ENCODE data around the gene AADAC.
"Not testable (repeated sequence)": the region's sequence is repeated elsewhere in the genome, so short reads cannot be mapped to it uniquely, and the experiment has no call there.

AADAC gene

GRCh38 chr3:151813799-151814198 is at the start of gene AADAC:
Gene AADAC (plus strand): TSS chr3:151814116. CDS start chr3:151814163, 47 bp downstream.
- DNase-seq (ENCODE audit: low read depth in 1 of 2, low spot score in 1 of 2), result no peak

DNA sequence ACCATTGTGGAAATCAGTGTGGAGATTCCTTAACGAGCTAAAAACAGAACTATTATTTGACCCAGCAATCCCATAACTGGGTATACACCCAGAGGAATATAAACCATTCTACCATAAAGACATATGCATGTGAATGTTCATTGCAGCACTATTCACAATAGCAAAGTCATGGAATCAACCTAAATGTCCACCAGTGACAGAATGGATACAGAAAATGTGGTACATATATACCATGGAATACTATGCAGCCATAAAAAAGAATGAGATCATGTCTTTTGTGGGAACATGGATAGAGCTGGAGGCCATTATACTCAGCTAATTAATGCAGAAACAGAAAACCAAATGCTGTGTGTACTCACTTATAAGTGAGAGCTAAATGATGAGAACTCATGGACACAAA is 49.2 kb upstream of the AADAC start:
- not testable (repeated sequence) for DNase-seq (ENCODE audit: low read depth in 1 of 2, low spot score in 1 of 2)

- no peak for DNase-seq (ENCODE audit: low read depth in 1 of 2, low spot score in 1 of 2)
These were observed 48.2 kb upstream of the AADAC start for GRCh38 chr3:151765685-151766084.

DNA sequence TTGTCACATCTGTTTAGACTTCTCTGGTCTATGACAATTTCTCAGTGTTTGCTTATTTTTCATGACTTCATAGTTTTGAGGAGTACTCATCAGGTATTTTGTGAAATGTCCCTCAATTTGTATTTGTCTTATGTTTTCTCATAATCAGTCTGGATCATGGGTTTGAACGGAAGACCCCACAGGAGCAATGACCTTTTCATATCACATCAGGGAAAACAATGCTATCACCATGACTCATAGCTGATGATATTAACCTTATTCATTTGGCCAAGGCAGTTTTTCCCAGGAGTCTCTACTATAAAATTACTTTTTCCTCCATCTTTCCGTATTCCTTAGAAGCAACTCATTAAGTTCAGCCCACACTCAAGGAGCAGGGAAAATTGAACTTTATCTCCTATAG is 47.5 kb upstream of the AADAC start:
- no peak for DNase-seq (ENCODE audit: low read depth in 1 of 2, low spot score in 1 of 2)

- no peak for DNase-seq (ENCODE audit: low read depth in 1 of 2, low spot score in 1 of 2)
These were observed 45.5 kb upstream of the AADAC start for GRCh38 chr3:151768393-151768930.

DNA sequence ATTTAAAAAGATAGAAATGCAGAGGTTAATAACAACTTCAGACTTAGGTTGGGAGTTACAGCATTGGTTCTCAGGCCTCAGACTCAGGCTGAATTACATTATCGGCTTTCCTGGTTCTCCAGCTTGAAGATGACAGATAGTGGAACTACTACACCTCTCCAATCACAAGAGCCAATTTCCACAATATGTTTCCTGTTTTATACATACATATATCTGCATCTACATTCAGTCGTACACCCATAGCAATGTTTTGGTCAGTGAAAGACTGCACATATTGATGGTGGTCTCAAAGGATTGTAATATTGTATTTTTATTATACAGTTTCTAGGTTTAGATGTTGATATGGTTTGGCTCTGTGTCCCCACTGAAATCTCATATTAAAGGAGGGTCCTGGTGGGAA is 44.7 kb upstream of the AADAC start:
- no peak for DNase-seq (ENCODE audit: low read depth in 1 of 2, low spot score in 1 of 2)

DNA sequence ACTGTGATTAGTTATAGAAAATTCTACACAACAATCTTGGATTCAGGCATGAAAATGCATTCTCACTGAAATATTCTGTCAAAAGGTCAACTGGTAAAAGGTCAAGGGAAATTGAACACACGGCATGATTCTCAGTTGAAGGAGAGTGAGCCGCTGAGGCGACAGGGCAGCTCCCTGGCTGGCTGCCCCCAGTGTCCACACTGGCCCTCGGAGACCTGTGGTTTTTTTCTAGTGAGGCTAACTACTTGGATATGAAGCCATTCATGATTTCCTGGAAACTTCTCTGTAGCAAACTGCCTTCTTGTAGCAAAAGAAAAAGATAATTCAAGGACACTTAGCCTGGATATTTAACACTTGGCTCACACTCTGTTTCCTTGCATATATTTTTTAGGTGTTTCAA is 43.0 kb upstream of the AADAC start:
- no peak for DNase-seq (ENCODE audit: low read depth in 1 of 2, low spot score in 1 of 2)

- DNase-seq (ENCODE audit: low read depth in 1 of 2, low spot score in 1 of 2), result no peak
These were observed 41.0 kb upstream of the AADAC start for GRCh38 chr3:151772825-151773480.

- DNase-seq (ENCODE audit: low read depth in 1 of 2, low spot score in 1 of 2), result no peak
These were observed 39.7 kb upstream of the AADAC start for GRCh38 chr3:151774235-151774634.

GRCh38 chr3:151774910-151775309 is 39.0 kb upstream of the AADAC start:
- DNase-seq (ENCODE audit: low read depth in 1 of 2, low spot score in 1 of 2), result no peak

DNA sequence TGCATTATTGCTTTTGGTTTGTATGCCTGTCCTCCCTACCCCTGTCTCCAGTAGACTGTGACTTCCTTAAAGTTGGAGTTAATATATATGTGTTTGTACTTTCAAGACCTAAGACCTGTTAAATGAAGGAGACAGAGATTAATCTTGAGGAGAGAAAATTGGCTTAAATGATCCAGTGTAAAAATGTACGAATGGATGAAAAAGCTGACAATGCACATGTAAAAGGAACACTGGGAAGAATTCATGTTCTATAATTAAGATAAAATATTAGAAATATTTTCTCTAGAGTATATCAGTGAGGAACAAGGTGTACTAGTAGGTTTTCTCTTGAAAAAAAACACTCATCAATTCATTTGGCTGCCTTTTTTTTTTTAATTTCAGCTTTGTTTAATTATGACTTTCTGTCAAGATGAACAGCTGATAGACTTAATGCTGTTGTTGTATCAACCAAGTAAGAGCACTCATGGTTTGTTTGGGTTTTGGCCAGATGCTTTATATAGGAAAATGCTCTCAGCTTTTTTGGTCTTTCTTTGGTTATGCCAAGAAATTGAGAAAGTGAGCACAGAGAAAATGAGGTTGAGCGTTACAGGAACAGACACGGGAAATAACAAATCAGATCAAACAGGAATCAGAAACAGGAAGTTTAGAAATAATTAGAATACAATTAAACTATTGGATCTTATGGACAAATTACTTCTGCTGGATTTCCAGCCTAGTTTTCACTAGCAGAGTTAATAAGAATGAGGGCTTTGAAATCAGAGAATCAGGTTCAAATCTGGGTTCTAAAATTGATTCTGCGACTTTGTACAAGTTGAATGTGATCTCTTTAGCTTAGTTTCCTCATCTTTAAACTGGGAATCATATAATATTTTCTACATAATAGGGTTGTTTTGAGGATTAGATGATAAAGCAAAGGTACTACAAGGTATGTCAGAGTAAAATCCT is 38.3 kb upstream of the AADAC start:
- no peak for DNase-seq (ENCODE audit: low read depth in 1 of 2, low spot score in 1 of 2)

DNA sequence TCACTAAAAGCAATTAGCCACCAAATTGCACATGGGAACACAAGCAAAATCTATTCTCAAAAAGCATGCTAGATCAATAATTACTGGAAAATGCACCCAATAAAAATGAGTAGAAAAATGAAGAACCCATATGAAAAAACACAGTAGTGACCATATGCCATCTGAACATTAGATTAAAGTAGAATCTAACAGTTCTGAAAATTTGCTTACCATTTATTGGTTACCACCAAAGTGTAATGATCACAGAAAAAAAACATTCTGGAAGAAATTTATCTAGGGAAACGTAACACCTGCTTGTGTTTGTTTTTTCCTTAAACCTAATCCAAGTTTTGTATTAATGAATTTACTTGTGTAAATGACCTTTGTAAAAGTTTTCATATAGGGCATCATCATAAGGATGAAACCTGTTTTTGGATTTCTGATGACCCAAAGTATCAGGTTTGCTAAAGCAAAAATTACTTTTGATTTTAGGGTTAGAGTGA is 37.6 kb upstream of the AADAC start:
- DNase-seq (ENCODE audit: low read depth in 1 of 2, low spot score in 1 of 2), result no peak

- DNase-seq (ENCODE audit: low read depth in 1 of 2, low spot score in 1 of 2), result no peak
These were observed 36.0 kb upstream of the AADAC start for GRCh38 chr3:151777880-151778279.

DNA sequence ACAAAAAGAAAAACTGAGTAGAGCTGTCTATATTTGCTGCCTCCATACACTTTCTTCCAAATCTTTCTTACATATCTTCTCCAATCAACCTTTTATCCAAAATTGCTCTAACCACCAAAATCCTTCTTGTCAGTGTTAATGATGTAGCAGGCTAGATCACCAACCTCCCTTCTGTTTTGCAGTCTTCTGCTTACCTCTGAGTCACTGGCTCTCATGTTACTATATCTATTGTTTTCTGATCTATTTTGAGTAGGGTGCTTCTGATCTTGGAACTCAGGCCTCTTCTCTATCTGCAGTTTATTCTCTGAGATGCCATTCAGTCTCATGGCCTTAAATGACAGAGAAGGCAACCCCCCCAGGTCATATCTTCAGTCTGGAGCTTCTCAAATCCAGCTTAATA is 26.3 kb upstream of the AADAC start:
- DNase-seq (ENCODE audit: low read depth in 1 of 2, low spot score in 1 of 2), result no peak

- DNase-seq (ENCODE audit: low read depth in 1 of 2, low spot score in 1 of 2), result no peak
These were observed 25.5 kb upstream of the AADAC start for GRCh38 chr3:151788401-151788800.

DNA sequence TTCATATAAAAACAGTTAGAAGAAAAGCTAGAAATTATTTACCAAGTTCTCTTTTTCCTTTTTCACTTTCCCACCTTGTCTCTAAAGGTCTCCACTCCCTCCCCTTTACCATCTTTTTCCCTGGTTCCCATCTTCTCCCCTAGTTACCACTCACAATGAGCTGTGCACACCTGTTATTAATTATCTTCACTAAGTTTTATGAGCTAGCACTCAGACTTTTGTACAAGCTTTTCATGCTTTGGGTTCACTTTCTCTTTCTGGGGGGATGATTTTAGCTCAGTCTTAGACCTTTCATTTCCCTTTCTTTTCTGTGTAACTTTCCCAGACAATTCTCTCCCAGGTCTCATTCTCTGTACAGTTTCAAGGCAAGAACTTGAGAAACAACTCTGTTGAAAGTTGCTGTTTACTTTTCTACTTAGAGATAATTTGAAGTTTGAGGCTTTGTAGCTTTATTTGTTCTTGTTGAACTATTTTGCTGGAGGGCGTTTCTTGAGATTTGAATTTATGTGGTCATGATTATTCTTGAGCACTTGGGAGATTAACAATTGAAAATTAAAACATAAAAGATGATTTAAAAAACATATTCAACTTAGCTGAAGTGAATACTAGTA is 24.0 kb upstream of the AADAC start:
- DNase-seq (ENCODE audit: low read depth in 1 of 2, low spot score in 1 of 2), result no peak

DNA sequence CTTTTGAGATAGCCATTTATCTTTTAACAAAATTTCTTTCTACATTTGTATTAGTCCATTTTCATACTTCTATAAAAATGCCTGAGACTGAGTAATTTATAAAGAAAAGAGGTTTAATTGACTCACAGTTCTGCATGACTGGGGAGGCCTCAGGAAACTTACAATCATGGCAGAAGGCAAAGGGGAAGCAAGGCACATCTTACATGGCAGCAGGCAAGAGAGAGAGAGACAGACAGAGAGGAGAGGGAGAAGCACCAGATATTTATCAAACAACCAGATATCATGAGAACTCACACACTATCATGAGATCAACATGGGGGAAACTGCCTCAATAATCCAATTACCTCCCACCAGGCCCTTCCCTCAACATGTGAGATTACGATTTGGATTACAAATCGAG is 23.2 kb upstream of the AADAC start:
- not testable (repeated sequence) for DNase-seq (ENCODE audit: low read depth in 1 of 2, low spot score in 1 of 2)

DNA sequence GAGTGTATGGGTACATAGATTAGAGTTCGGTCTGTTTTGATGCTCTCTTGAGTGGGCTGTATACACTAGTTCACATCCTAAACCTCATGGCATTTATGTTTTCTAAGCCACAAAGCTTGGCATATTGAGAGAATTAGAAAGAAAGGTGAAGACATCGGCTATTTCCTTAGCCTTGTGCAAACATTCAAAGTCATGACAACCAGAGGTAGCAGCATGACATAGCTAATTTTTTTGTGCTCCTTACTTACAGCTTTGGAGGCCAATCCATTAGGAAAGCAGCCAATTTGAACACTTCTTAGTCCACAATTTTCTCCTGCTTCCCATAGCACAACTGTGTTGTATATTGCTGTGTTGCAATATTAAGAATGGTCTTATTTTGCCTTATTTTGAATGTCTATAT is 21.5 kb upstream of the AADAC start:
- DNase-seq (ENCODE audit: low read depth in 1 of 2, low spot score in 1 of 2), result no peak

GRCh38 chr3:151793636-151794035 is 20.3 kb upstream of the AADAC start:
- DNase-seq (ENCODE audit: low read depth in 1 of 2, low spot score in 1 of 2), result no peak

DNA sequence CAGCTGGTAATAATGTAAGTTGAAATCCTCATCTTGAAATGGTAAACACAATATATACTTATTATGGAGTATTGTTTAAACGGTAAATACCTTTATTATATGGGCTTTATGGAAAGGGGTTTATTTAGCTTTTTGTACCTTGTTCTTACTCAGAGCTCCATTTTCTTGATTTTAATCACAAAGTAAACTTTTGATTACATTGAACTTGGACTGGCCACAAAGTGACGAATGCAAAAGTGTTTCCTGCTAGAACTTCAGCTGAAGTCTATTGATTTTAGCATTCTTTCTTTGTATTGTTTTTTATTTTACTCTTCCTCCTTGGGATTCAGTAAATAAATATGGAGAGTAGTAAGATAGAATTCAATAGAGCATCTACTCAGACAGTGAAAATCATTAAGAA is 19.8 kb upstream of the AADAC start:
- DNase-seq (ENCODE audit: low read depth in 1 of 2, low spot score in 1 of 2), result no peak

DNA sequence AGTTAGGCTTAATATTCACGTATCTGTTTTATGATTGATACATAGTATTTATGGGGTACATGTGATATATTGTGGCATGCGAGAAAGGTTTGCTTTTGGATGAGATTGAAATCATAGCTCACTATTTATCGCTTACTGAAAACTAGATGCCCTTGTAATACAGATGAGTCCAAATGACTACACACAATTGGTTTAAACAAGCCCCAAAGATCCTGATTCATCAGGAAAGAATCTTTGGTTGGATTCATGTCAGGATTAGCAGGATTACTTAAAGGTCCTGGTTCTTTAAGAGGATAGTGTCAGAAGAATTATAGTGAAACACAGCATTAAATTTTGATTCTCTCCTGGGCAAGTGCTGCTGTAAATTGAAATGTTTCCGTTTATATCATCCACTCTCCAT is 18.6 kb upstream of the AADAC start:
- no peak for DNase-seq (ENCODE audit: low read depth in 1 of 2, low spot score in 1 of 2)
